HCT116 (cell line): ENCODE measurements around the gene PPP3CB. TPM values are rescaled to one million over a fixed set of nuclear protein-coding genes. Genes with fewer than 3 reads are reported as not detected.
"Not testable (repeated sequence)": the region's sequence is repeated elsewhere in the genome, so short reads cannot be mapped to it uniquely, and the experiment has no call there.

ENCODE experiments used
- ATAC-seq: fragments of 200-7000 bp; cut with Tn5 transposase; 2 replicates; pipeline ENCODE4 v1.9.1; 2020; ENCODE audit warnings: mild to moderate bottlenecking, moderate library complexity
- BruUV-seq: library from RNA; stranded (reverse); fragments of 400-500 nt; replicated peaks from 2 replicates; lab custom pipeline; 2021; lab: Mats Ljungman, UMichigan
- CTCF ChIA-PET: fragments of 300-600 bp; sonication (Branson Sonifier 250); formaldehyde crosslinking; loops from one replicate; lab custom pipeline; 2021; ENCODE audit warnings: antibody characterized with exemption; lab: Charles Lee
- POLR2A ChIA-PET: fragments of 300-600, 350-600 bp; sonication (Branson Sonifier 250); formaldehyde crosslinking; loops from one replicate; lab custom pipeline; 2021; ENCODE audit warnings: antibody characterized with exemption; lab: Charles Lee
- RAD21 ChIA-PET, 2 experiments: fragments of 300-600 bp; sonication (Branson Sonifier 250); formaldehyde crosslinking; loops; one replicate each; lab custom pipeline; 2023; ENCODE audit warnings: low total read pairs in 2 of 2; ENCODE audit not compliant: uncharacterized antibody in 2 of 2, unreplicated experiment in 2 of 2, low non-redundant PET in 1 of 2; lab: Charles Lee
- DNase-seq: peaks from one replicate; pipeline ENCODE4 v3.0.0-alpha.2; 2010; ENCODE audit warnings: low read depth, low spot score
- H2AFZ ChIP-seq: fragments of 200-600 bp; shearing (Covaris generic), sonication (generic); 2 replicates; pipeline ENCODE4 v1.6.1; 2017; ENCODE audit warnings: low read depth, mixed run types, mixed read lengths, antibody characterized with exemption, low read length; ENCODE audit not compliant: poor library complexity, severe bottlenecking
- H3K27ac ChIP-seq: 2 replicates; pipeline ENCODE4 v1.5.1; 2012; ENCODE audit warnings: low read depth, low read length
- H3K27me3 ChIP-seq: fragments of 200-600 bp; sonication (generic); 2 replicates; pipeline ENCODE4 v1.6.1; 2016; ENCODE audit warnings: mixed run types, low read length, mixed read lengths; ENCODE audit not compliant: insufficient read depth
- H3K36me3 ChIP-seq, 2 experiments: fragments of 200-500 bp in 1 of 2; fragments of 200-600 bp in 1 of 2; sonication (Bioruptor generic) in 1 of 2; sonication (generic) in 1 of 2; 2 replicates each; pipeline versions ENCODE4 v1.5.1 to v1.6.1; 2014 to 2016; ENCODE audit warnings: low read length in 2 of 2, inconsistent platforms in 1 of 2, mixed read lengths in 1 of 2, mixed run types in 1 of 2; ENCODE audit not compliant: insufficient read depth in 2 of 2, control insufficient read depth in 1 of 2
- H3K4me1 ChIP-seq, 2 experiments: fragments of 200-600 bp in 1 of 2; sonication (generic) in 1 of 2; 2 replicates each; pipeline versions ENCODE4 v1.5.1 to v1.6.1; 2012 to 2017; ENCODE audit warnings: low read length in 2 of 2, inconsistent platforms in 1 of 2, mild to moderate bottlenecking in 1 of 2, mixed read lengths in 1 of 2, mixed run types in 1 of 2, moderate library complexity in 1 of 2; ENCODE audit not compliant: insufficient read depth in 2 of 2, control insufficient read depth in 1 of 2
- H3K4me2 ChIP-seq: fragments of 200-600 bp; sonication (generic); 2 replicates; pipeline ENCODE4 v1.6.1; 2017; ENCODE audit warnings: mixed run types, low read length, mixed read lengths
- H3K4me3 ChIP-seq, 2 experiments: fragments of 200-600 bp in 1 of 2; sonication (generic) in 1 of 2; replicated peaks in 1 of 2; 2 replicates each; pipeline ENCODE4 v1.5.1; 2011 to 2016; ENCODE audit warnings: low read length in 2 of 2, control low read depth in 1 of 2, low read depth in 1 of 2, mild to moderate bottlenecking in 1 of 2, mixed read lengths in 1 of 2, mixed run types in 1 of 2
- H3K79me2 ChIP-seq: fragments of 200-600 bp; sonication (generic); 2 replicates; pipeline ENCODE4 v1.6.1; 2017; ENCODE audit warnings: mild to moderate bottlenecking, mixed run types, low read length, moderate library complexity, mixed read lengths; ENCODE audit not compliant: insufficient read depth
- H3K9ac ChIP-seq: fragments of 200-600 bp; sonication (generic); 2 replicates; pipeline ENCODE4 v1.6.1; 2016; ENCODE audit warnings: low read length, mixed read lengths
- H3K9me2 ChIP-seq: fragments of 200-600 bp; sonication (generic), shearing (Covaris generic); 2 replicates; pipeline ENCODE4 v1.6.1; 2017; ENCODE audit warnings: mixed run types, mild to moderate bottlenecking, moderate library complexity; ENCODE audit not compliant: insufficient read depth
- H3K9me3 ChIP-seq, 2 experiments: fragments of 200-500 bp in 1 of 2; fragments of 200-600 bp in 1 of 2; sonication (Bioruptor generic) in 1 of 2; sonication (generic) in 1 of 2; 2 replicates each; pipeline ENCODE4 v1.6.1; 2014 to 2017; ENCODE audit warnings: low read length in 2 of 2, mixed read lengths in 2 of 2, inconsistent platforms in 1 of 2, low read depth in 1 of 2, mild to moderate bottlenecking in 1 of 2, mixed run types in 1 of 2, moderate library complexity in 1 of 2; ENCODE audit not compliant: control insufficient read depth in 1 of 2, insufficient read depth in 1 of 2
- H4K20me1 ChIP-seq: fragments of 200-600 bp; sonication (generic), shearing (Covaris generic); 2 replicates; pipeline ENCODE4 v1.6.1; 2017; ENCODE audit warnings: mixed run types, mild to moderate bottlenecking, moderate library complexity; ENCODE audit not compliant: insufficient read depth
- MAX ChIP-seq: IDR thresholded peaks from 2 replicates; pipeline ENCODE4 v1.6.1; 2012
- POLR2A ChIP-seq: IDR thresholded peaks from 2 replicates; pipeline ENCODE4 v1.7.0; 2011; ENCODE audit warnings: borderline replicate concordance; ENCODE audit not compliant: insufficient read depth, insufficient read length; ENCODE audit errors: extremely low read depth
- POLR2AphosphoS5 ChIP-seq: IDR thresholded peaks from 2 replicates; pipeline ENCODE4 v1.6.1; 2011; ENCODE audit warnings: mild to moderate bottlenecking, low read depth, low read length, moderate library complexity
- RAD21 ChIP-seq: IDR thresholded peaks from 2 replicates; pipeline ENCODE4 v1.6.1; 2012; ENCODE audit warnings: low read depth, mild to moderate bottlenecking
- YY1 ChIP-seq: IDR thresholded peaks from 2 replicates; pipeline ENCODE4 v1.6.1; 2011; ENCODE audit warnings: low read length, low read depth, moderate library complexity, mild to moderate bottlenecking; ENCODE audit not compliant: insufficient replicate concordance; ENCODE audit errors: extremely low read depth
- ZFX ChIP-seq: fragments of 450-650 bp; IDR thresholded peaks from 2 replicates; pipeline ENCODE4 v1.6.1; 2017
- intact Hi-C: fragments of 100-400 bp; cut with micrococcal nuclease; formaldehyde crosslinking; loops from 2 replicates; pipeline ENCODE4 v1.10.0; 2022
- total RNA-seq: library from RNA; stranded (reverse); gene quantifications from one replicate; pipeline ENCODE4 v1.2.1, GENCODE V29; 2021; ENCODE audit not compliant: unreplicated experiment
- TF ChIP-seq, protein P1 (sequence below), 3 experiments: fragments of 200-600 bp in 1 of 3; sonication (generic) in 1 of 3; IDR thresholded peaks in 2 of 3; conservative IDR thresholded peaks in 1 of 3; 2 replicates each; pipeline ENCODE4 v1.5.1; 2012 to 2017; ENCODE audit warnings: low read depth in 2 of 3, low read length in 2 of 3, antibody characterized with exemption in 1 of 3, borderline replicate concordance in 1 of 3, control low read depth in 1 of 3, mild to moderate bottlenecking in 1 of 3, mixed read lengths in 1 of 3, mixed run types in 1 of 3, moderate library complexity in 1 of 3; ENCODE audit not compliant: insufficient read depth in 1 of 3

Gene PPP3CB
- total RNA-seq, 1 experiment from 2014 or later = 32.0 TPM

GRCh38 chr10:73398024-73398423 is 97.8 kb downstream of the PPP3CB start:
- peaks cover 48% of the 10 kb centered on the region for H3K79me2 ChIP-seq
- no peak overlapping the region for H3K4me2 ChIP-seq
- no peaks in the 10 kb centered on the region for H3K9me3 ChIP-seq
- no peak overlapping the region for H3K27ac ChIP-seq
- TF ChIP-seq POLR2A = no peak
- no peak for TF ChIP-seq YY1
- TF ChIP-seq RAD21 = peak; percentile 45; the same call in 1 of the 2 replicates
- TF ChIP-seq POLR2AphosphoS5 = no peak
- TF ChIP-seq ZFX = no peak
- no peak for TF ChIP-seq MAX
- TF ChIP-seq, protein P1, sequence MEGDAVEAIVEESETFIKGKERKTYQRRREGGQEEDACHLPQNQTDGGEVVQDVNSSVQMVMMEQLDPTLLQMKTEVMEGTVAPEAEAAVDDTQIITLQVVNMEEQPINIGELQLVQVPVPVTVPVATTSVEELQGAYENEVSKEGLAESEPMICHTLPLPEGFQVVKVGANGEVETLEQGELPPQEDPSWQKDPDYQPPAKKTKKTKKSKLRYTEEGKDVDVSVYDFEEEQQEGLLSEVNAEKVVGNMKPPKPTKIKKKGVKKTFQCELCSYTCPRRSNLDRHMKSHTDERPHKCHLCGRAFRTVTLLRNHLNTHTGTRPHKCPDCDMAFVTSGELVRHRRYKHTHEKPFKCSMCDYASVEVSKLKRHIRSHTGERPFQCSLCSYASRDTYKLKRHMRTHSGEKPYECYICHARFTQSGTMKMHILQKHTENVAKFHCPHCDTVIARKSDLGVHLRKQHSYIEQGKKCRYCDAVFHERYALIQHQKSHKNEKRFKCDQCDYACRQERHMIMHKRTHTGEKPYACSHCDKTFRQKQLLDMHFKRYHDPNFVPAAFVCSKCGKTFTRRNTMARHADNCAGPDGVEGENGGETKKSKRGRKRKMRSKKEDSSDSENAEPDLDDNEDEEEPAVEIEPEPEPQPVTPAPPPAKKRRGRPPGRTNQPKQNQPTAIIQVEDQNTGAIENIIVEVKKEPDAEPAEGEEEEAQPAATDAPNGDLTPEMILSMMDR (IDR thresholded peaks at IDR 0.05 in 2 of 3, conservative IDR thresholded peaks at IDR 0.05 in 1 of 3; ENCODE audit: borderline replicate concordance in 1 of 3, insufficient read depth in 1 of 3, low read depth in 2 of 3, low read length in 2 of 3) = peak; percentile 22 to 71 (median 64); a peak in 4 of 6 replicates
- ATAC-seq = peak; percentile 89
- H3K9me2 ChIP-seq = no peaks in the 10 kb centered on the region
- no peak for DNase-seq
- ChIA-PET CTCF (interaction anchor here (0.9 to 1.6 kb wide), 5 partner anchors 9 to 151 kb away, joined by 3 to 6 read pairs (median 4); partner anchors contain the start of gene DNAJC9), RAD21 (no interaction called here), POLR2A (no interaction called here)
- no peak overlapping the region for H2AFZ ChIP-seq
- BruUV-seq = no TSS peak
- H3K27me3 ChIP-seq = no peaks in the 10 kb centered on the region
- H3K4me1 ChIP-seq = no peaks in the 10 kb centered on the region
- no peak overlapping the region for H3K4me3 ChIP-seq
- peaks cover 21% of the 10 kb centered on the region in 2 experiments for H3K36me3 ChIP-seq
- intact Hi-C loops = loop anchor here (10.0 kb wide), 1 partner anchor 133 kb away; no protein-coding TSS in a partner anchor
- H3K9ac ChIP-seq = no peak overlapping the region
- no peaks in the 10 kb centered on the region; the same call in 1 of the 2 replicates for H4K20me1 ChIP-seq

GRCh38 chr10:73394325-73394724 is 101.5 kb downstream of the PPP3CB start:
- H3K4me3 ChIP-seq, H3K9ac ChIP-seq, BruUV-seq, H3K27ac ChIP-seq, H2AFZ ChIP-seq, RAD21 ChIA-PET, POLR2A ChIA-PET, H3K9me3 ChIP-seq, ATAC-seq, CTCF ChIA-PET, H3K9me2 ChIP-seq, H4K20me1 ChIP-seq, H3K4me2 ChIP-seq, H3K4me1 ChIP-seq, H3K27me3 ChIP-seq, DNase-seq: not testable (repeated sequence)
- Histone ChIP-seq H3K79me2 (peaks cover 35% of the 10 kb centered on the region), H3K36me3 (peaks cover 18 to 23% of the 10 kb centered on the region in 2 experiments)
- intact Hi-C loops = loop anchor here (10.0 kb wide), 1 partner anchor 130 kb away; no protein-coding TSS in a partner anchor
